CD14-positive monocyte (primary cell): ENCODE measurements around the gene ISCA1. TPM values are rescaled to one million over a fixed set of nuclear protein-coding genes. Genes with fewer than 3 reads are reported as not detected.

Experiments
- DNase-seq, 3 donors: peaks; one replicate each; pipeline ENCODE4 v3.0.0-alpha.2; 2011 to 2022
- H2AFZ ChIP-seq: 2 replicates; pipeline ENCODE4 v1.6.0; 2012; ENCODE audit warnings: mild to moderate bottlenecking, low read depth, low read length, inconsistent platforms; ENCODE audit not compliant: insufficient read depth, poor library complexity, severe bottlenecking
- H3K27ac ChIP-seq, 2 donors: 1 replicate in 1 of 2; 2 replicates in 1 of 2; pipeline ENCODE4 v1.5.1; 2012 to 2013; ENCODE audit warnings: low read length in 2 of 2, control low read depth in 1 of 2, inconsistent platforms in 1 of 2, low read depth in 1 of 2, mild to moderate bottlenecking in 1 of 2
- H3K27me3 ChIP-seq, 2 donors: one replicate each; pipeline versions ENCODE4 v1.6.0 to v1.6.1; 2011 to 2013; ENCODE audit warnings: low read length in 2 of 2; ENCODE audit not compliant: control insufficient read depth in 2 of 2, insufficient read depth in 2 of 2
- H3K36me3 ChIP-seq, 2 donors: replicated peaks in 1 of 2; 1 replicate in 1 of 2; 2 replicates in 1 of 2; pipeline versions ENCODE4 v1.5.1 to v1.6.1; 2012 to 2013; ENCODE audit warnings: low read length in 2 of 2, control low read depth in 1 of 2, inconsistent platforms in 1 of 2, mild to moderate bottlenecking in 1 of 2; ENCODE audit not compliant: insufficient read depth in 2 of 2, control insufficient read depth in 1 of 2
- H3K4me1 ChIP-seq, 2 donors: 1 replicate in 1 of 2; 2 replicates in 1 of 2; pipeline versions ENCODE4 v1.5.1 to v1.6.1; 2012 to 2013; ENCODE audit warnings: low read length in 2 of 2, control low read depth in 1 of 2, inconsistent platforms in 1 of 2, mild to moderate bottlenecking in 1 of 2, moderate library complexity in 1 of 2; ENCODE audit not compliant: insufficient read depth in 2 of 2, control insufficient read depth in 1 of 2
- H3K4me2 ChIP-seq: replicated peaks from 2 replicates; pipeline ENCODE3; 2012; ENCODE audit warnings: low read length, moderate library complexity, mild to moderate bottlenecking; ENCODE audit not compliant: poor library complexity, severe bottlenecking; ENCODE audit errors: extremely low read depth
- H3K4me3 ChIP-seq, 3 experiments: fragments of 200-600 bp in 1 of 3; sonication (generic) in 1 of 3; replicated peaks in 1 of 3; 1 replicate in 2 of 3; 2 replicates in 1 of 3; pipeline ENCODE4 v1.5.1; 2011 to 2013; ENCODE audit warnings: low read length in 3 of 3, mild to moderate bottlenecking in 3 of 3, control low read depth in 2 of 3, low read depth in 2 of 3, inconsistent platforms in 1 of 3, moderate library complexity in 1 of 3
- H3K79me2 ChIP-seq: 2 replicates; pipeline ENCODE4 v1.6.0; 2012; ENCODE audit warnings: mild to moderate bottlenecking, control low read depth, inconsistent platforms, low read length, moderate library complexity; ENCODE audit not compliant: insufficient read depth
- H3K9ac ChIP-seq: 2 replicates; pipeline ENCODE4 v1.6.0; 2017; ENCODE audit warnings: low read length, mild to moderate bottlenecking; ENCODE audit not compliant: insufficient read depth, poor library complexity, severe bottlenecking
- H3K9me3 ChIP-seq, 2 donors: replicated peaks in 1 of 2; 1 replicate in 1 of 2; 2 replicates in 1 of 2; pipeline versions ENCODE4 v1.5.1 to v1.6.1; 2012 to 2013; ENCODE audit warnings: low read length in 2 of 2, control low read depth in 1 of 2; ENCODE audit not compliant: control insufficient read depth in 1 of 2, insufficient read depth in 1 of 2
- H4K20me1 ChIP-seq: 2 replicates; pipeline ENCODE4 v1.6.0; 2012; ENCODE audit warnings: mild to moderate bottlenecking, low read length, control low read depth, moderate library complexity; ENCODE audit not compliant: insufficient read depth
- H3K27ac Mint-ChIP-seq, 7 donors: one replicate each; pipeline ENCODE4 v1.8.0; 2020; ENCODE audit warnings: mild to moderate bottlenecking in 7 of 7, mixed read lengths in 7 of 7, moderate library complexity in 6 of 7, inconsistent platforms in 2 of 7
- H3K27me3 Mint-ChIP-seq, 3 donors: one replicate each; pipeline ENCODE4 v1.8.0; 2021 to 2022; ENCODE audit warnings: low read depth in 3 of 3, mild to moderate bottlenecking in 3 of 3, mixed read lengths in 3 of 3, moderate library complexity in 3 of 3, inconsistent platforms in 1 of 3
- H3K36me3 Mint-ChIP-seq, 2 donors: one replicate each; pipeline ENCODE4 v1.8.0; 2020; ENCODE audit warnings: mixed read lengths in 2 of 2, inconsistent platforms in 1 of 2, mild to moderate bottlenecking in 1 of 2
- H3K4me1 Mint-ChIP-seq: one replicate; pipeline ENCODE4 v1.8.0; 2020; ENCODE audit warnings: mild to moderate bottlenecking, mixed read lengths
- H3K4me3 Mint-ChIP-seq, 2 donors: one replicate each; pipeline ENCODE4 v1.8.0; 2020; ENCODE audit warnings: mild to moderate bottlenecking in 2 of 2, mixed read lengths in 2 of 2, moderate library complexity in 1 of 2
- H3K9me3 Mint-ChIP-seq, 7 donors: one replicate each; pipeline ENCODE4 v1.8.0; 2020 to 2022; ENCODE audit warnings: mixed read lengths in 7 of 7, mild to moderate bottlenecking in 6 of 7, moderate library complexity in 6 of 7, inconsistent platforms in 2 of 7
- WGBS: methylation state at CpG from one replicate; pipeline ENCODE4 v1.1.5; 2013; ENCODE audit warnings: missing lambda C conversion rate; ENCODE audit not compliant: insufficient coverage; 5-methylcytosine and 5-hydroxymethylcytosine counted together
- intact Hi-C, 2 donors: fragments of 100-400 bp; cut with micrococcal nuclease; formaldehyde crosslinking; loops; one replicate each; pipeline versions ENCODE4 v1.15.0 to v1.15.1; 2023
- polyA plus RNA-seq, 3 donors: library from polyadenylated mRNA; depleted of rRNA in 1 of 3; unstranded in 2 of 3; stranded (reverse) in 1 of 3; fragments of 300-500 nt in 2 of 3; fragments of >200 nt in 1 of 3; fragmentation: Illumina TruSeq in 2 of 3; gene quantifications; 1 replicate in 2 of 3; 2 replicates in 1 of 3; pipeline ENCODE4 v1.2.3, GENCODE V29; 2012 to 2021
- TF ChIP-seq, protein P1 (sequence below): fragments of 200-600 bp; IDR thresholded peaks from one replicate; pipeline ENCODE4 v1.8.0; 2022; ENCODE audit warnings: antibody characterized with exemption, mild to moderate bottlenecking

Gene ISCA1
- polyA plus RNA-seq, 3 donors: 13.2 to 46.7 (median 36.9) TPM

- Histone ChIP-seq H4K20me1 (peaks cover 96% of the 10 kb centered on the region), H3K4me2 (no peak overlapping the region), H3K4me3 (no peak overlapping the region), H3K27ac (peak overlapping the region in 1 of 2 donors; percentile 68), H3K36me3 (peaks cover 99 to 100% of the 10 kb centered on the region in 2 donors), H3K9me3 (no peaks in the 10 kb centered on the region), H2AFZ (no peak overlapping the region), H3K9ac (no peak overlapping the region), H3K4me1 (no peaks in the 10 kb centered on the region), H3K27me3 (no peaks in the 10 kb centered on the region), H3K79me2 (no peaks in the 10 kb centered on the region)
- Mint-ChIP-seq H3K27ac (peak overlapping the region in 3 of 7 donors; percentile 69 to 87 (median 76)), H3K36me3 (peaks cover 88 to 92% of the 10 kb centered on the region in 2 donors), H3K4me1 (peaks cover 2% of the 10 kb centered on the region), H3K9me3 (no peaks in the 10 kb centered on the region), H3K4me3 (no peak overlapping the region), H3K27me3 (no peaks in the 10 kb centered on the region)
- TF ChIP-seq, protein P1, sequence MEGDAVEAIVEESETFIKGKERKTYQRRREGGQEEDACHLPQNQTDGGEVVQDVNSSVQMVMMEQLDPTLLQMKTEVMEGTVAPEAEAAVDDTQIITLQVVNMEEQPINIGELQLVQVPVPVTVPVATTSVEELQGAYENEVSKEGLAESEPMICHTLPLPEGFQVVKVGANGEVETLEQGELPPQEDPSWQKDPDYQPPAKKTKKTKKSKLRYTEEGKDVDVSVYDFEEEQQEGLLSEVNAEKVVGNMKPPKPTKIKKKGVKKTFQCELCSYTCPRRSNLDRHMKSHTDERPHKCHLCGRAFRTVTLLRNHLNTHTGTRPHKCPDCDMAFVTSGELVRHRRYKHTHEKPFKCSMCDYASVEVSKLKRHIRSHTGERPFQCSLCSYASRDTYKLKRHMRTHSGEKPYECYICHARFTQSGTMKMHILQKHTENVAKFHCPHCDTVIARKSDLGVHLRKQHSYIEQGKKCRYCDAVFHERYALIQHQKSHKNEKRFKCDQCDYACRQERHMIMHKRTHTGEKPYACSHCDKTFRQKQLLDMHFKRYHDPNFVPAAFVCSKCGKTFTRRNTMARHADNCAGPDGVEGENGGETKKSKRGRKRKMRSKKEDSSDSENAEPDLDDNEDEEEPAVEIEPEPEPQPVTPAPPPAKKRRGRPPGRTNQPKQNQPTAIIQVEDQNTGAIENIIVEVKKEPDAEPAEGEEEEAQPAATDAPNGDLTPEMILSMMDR: no peak
- no peak for DNase-seq
- intact Hi-C loops: no loop called here
- WGBS: 67% methylated on average over 1 of the region's 2 CpGs
Measured at GRCh38 chr9:86324308-86324707, 42.0 kb upstream of the ISCA1 start.

GRCh38 chr9:86322973-86323644 is 40.8 kb upstream of the ISCA1 start:
- Mint-ChIP-seq H3K9me3 (no peaks in the 10 kb centered on the region), H3K27me3 (no peaks in the 10 kb centered on the region), H3K4me1 (peaks cover 2% of the 10 kb centered on the region), H3K36me3 (peaks cover 92 to 97% of the 10 kb centered on the region in 2 donors), H3K27ac (peak overlapping the region in 4 of 7 donors; percentile 31 to 78 (median 68)), H3K4me3 (no peak overlapping the region)
- Histone ChIP-seq H3K4me1 (no peaks in the 10 kb centered on the region), H3K4me2 (no peak overlapping the region), H4K20me1 (peaks cover 97% of the 10 kb centered on the region), H3K27ac (peak overlapping the region in 1 of 2 donors; percentile 68), H3K9me3 (no peaks in the 10 kb centered on the region), H3K27me3 (no peaks in the 10 kb centered on the region), H3K4me3 (no peak overlapping the region), H3K79me2 (no peaks in the 10 kb centered on the region), H3K36me3 (peaks cover 100% of the 10 kb centered on the region in 2 donors), H2AFZ (no peak overlapping the region), H3K9ac (no peak overlapping the region)
- WGBS: 0% methylated on average over 1 of the region's 8 CpGs
- DNase-seq: peak in 1 of 3 donors; percentile 9
- intact Hi-C loops: no loop called here
- TF ChIP-seq, protein P1: no peak
